Karpas-422 (cell line): ENCODE measurements around the gene CCL14. TPM values are rescaled to one million over a fixed set of nuclear protein-coding genes. Genes with fewer than 3 reads are reported as not detected.
A peak's percentile ranks its signal among the peaks of the same experiment; 100 is the strongest.
"Not testable (repeated sequence)": the region's sequence is repeated elsewhere in the genome, so short reads cannot be mapped to it uniquely, and the experiment has no call there.

Experiments used
- DNase-seq: peaks from one replicate; pipeline ENCODE4 v3.0.0-alpha.2; 2015
- H2AFZ ChIP-seq: fragments of 200-600 bp; sonication (generic); 2 replicates; pipeline ENCODE4 v1.6.1; 2014; ENCODE audit warnings: antibody characterized with exemption, low read length, mixed read lengths
- H3K27ac ChIP-seq: fragments of 200-600 bp; sonication (generic); 2 replicates; pipeline ENCODE4 v1.5.1; 2014; ENCODE audit warnings: mild to moderate bottlenecking, low read length, moderate library complexity
- H3K27me3 ChIP-seq: fragments of 200-600 bp; sonication (generic); 2 replicates; pipeline ENCODE4 v1.6.1; 2014; ENCODE audit warnings: low read length, mixed read lengths
- H3K36me3 ChIP-seq: fragments of 200-600 bp; sonication (generic); 2 replicates; pipeline ENCODE4 v1.6.1; 2014; ENCODE audit warnings: low read length, mixed read lengths; ENCODE audit not compliant: insufficient read depth
- H3K4me1 ChIP-seq: fragments of 200-600 bp; sonication (generic); 2 replicates; pipeline ENCODE4 v1.6.1; 2014; ENCODE audit warnings: mild to moderate bottlenecking, low read length, mixed read lengths
- H3K4me2 ChIP-seq: fragments of 200-600 bp; sonication (generic); 2 replicates; pipeline ENCODE4 v1.6.1; 2014; ENCODE audit warnings: low read length, low read depth, mild to moderate bottlenecking; ENCODE audit not compliant: poor library complexity, severe bottlenecking
- H3K4me3 ChIP-seq: fragments of 200-600 bp; sonication (generic); 2 replicates; pipeline ENCODE4 v1.5.1; 2014; ENCODE audit warnings: mild to moderate bottlenecking, antibody characterized with exemption, low read length, mixed read lengths
- H3K79me2 ChIP-seq: fragments of 200-600 bp; sonication (generic); 2 replicates; pipeline ENCODE4 v1.6.1; 2014; ENCODE audit warnings: mild to moderate bottlenecking, low read length, mixed read lengths
- H3K9ac ChIP-seq: fragments of 200-600 bp; sonication (generic); 2 replicates; pipeline ENCODE4 v1.6.0; 2014; ENCODE audit warnings: low read length
- H3K9me2 ChIP-seq: fragments of 200-600 bp; sonication (generic), shearing (Covaris generic); replicated peaks from 2 replicates; pipeline ENCODE4 v1.6.0; 2014; ENCODE audit warnings: mild to moderate bottlenecking, low read length, moderate library complexity; ENCODE audit not compliant: insufficient read depth
- H3K9me3 ChIP-seq: fragments of 300-700, 200-600 bp; sonication (generic); 2 replicates; pipeline ENCODE4 v1.6.1; 2014; ENCODE audit warnings: low read length, mixed read lengths
- H4K20me1 ChIP-seq: fragments of 200-600 bp; sonication (generic); 2 replicates; pipeline ENCODE4 v1.6.1; 2014; ENCODE audit warnings: mild to moderate bottlenecking, antibody characterized with exemption, low read length, low read depth; ENCODE audit not compliant: insufficient read depth
- total RNA-seq: library from RNA; depleted of rRNA; stranded (reverse); fragments of >200 nt; shearing (Covaris generic); gene quantifications from 2 replicates; pipeline ENCODE4 v1.2.3, GENCODE V29; 2014; ENCODE audit warnings: low replicate concordance

Gene CCL14
- total RNA-seq, 1 experiment from 2014 or later: not detected

DNA sequence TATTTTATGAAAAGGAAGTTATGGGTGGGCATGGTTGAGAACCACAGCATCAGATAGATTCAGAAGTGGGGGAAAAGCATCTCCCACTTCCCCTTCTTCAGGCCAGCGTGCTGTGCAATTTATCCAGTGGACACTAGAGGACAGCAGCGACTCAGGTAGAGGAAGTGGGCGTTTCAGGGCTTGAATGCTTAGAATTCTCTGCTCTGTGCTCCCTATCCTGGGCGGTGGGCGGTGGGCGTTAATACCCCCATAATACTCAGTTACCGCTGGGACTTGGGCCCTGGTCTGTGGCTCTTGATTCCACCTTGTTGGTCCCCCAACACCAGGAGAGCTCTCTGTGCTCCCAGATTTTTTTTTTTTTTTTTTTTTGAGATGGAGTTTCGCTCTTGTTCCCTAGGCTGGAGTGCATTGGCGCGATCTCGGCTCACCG lies 39.4 kb downstream of the CCL14 start:
- H3K36me3 ChIP-seq: no peaks in the 10 kb centered on the region
- H3K9me2 ChIP-seq: no peaks in the 10 kb centered on the region
- no peak overlapping the region for H3K27ac ChIP-seq
- H3K4me3 ChIP-seq: no peak overlapping the region
- no peaks in the 10 kb centered on the region for H4K20me1 ChIP-seq
- no peaks in the 10 kb centered on the region for H3K9me3 ChIP-seq
- peak; percentile 86 for DNase-seq
- H3K79me2 ChIP-seq: no peaks in the 10 kb centered on the region
- no peak overlapping the region for H3K4me2 ChIP-seq
- H3K9ac ChIP-seq: no peak overlapping the region
- H3K27me3 ChIP-seq: no peaks in the 10 kb centered on the region
- H2AFZ ChIP-seq: no peak overlapping the region
- no peaks in the 10 kb centered on the region for H3K4me1 ChIP-seq

GRCh38 chr17:35944151-35944550 lies 42.4 kb downstream of the CCL14 start:
- no peak for DNase-seq
- no peak overlapping the region for H3K4me2 ChIP-seq
- no peaks in the 10 kb centered on the region for H3K9me2 ChIP-seq
- H3K9ac ChIP-seq: no peak overlapping the region
- no peaks in the 10 kb centered on the region for H4K20me1 ChIP-seq
- H3K27ac ChIP-seq: no peak overlapping the region
- no peaks in the 10 kb centered on the region for H3K27me3 ChIP-seq
- H3K4me3 ChIP-seq: no peak overlapping the region
- H2AFZ ChIP-seq: no peak overlapping the region
- H3K79me2 ChIP-seq: no peaks in the 10 kb centered on the region
- no peaks in the 10 kb centered on the region for H3K36me3 ChIP-seq
- H3K4me1 ChIP-seq: no peaks in the 10 kb centered on the region
- H3K9me3 ChIP-seq: no peaks in the 10 kb centered on the region

- no peak within 1 kb of the TSS for H3K4me3 ChIP-seq
- H3K9ac ChIP-seq: no peak within 1 kb of the TSS
- no peaks in the 10 kb centered on the region for H3K79me2 ChIP-seq
- H4K20me1 ChIP-seq: no peaks in the 10 kb centered on the region
- no peaks in the 10 kb centered on the region for H3K27me3 ChIP-seq
- H3K4me1 ChIP-seq: no peaks in the 10 kb centered on the region
- no peaks in the 10 kb centered on the region for H3K9me3 ChIP-seq
- no peak for DNase-seq
- H3K4me2 ChIP-seq: no peak within 1 kb of the TSS
- H3K9me2 ChIP-seq: no peaks in the 10 kb centered on the region
- H3K27ac ChIP-seq: no peak within 1 kb of the TSS
- no peaks in the 10 kb centered on the region for H3K36me3 ChIP-seq
- no peak within 1 kb of the TSS for H2AFZ ChIP-seq
Observed at GRCh38 chr17:35943537-35943936, 43.0 kb downstream of the CCL14 start, which contains the start of gene LYZL6. Gene LYZL6, minus strand, starts transcription at chr17:35943713. Its CDS starts 4,357 bp downstream, at chr17:35939356.

GRCh38 chr17:35942588-35943186 lies 43.8 kb downstream of the CCL14 start:
- no peak overlapping the region for H2AFZ ChIP-seq
- H3K9me3 ChIP-seq: no peaks in the 10 kb centered on the region
- no peaks in the 10 kb centered on the region for H3K36me3 ChIP-seq
- no peak overlapping the region for H3K4me2 ChIP-seq
- no peaks in the 10 kb centered on the region for H3K9me2 ChIP-seq
- no peak overlapping the region for H3K4me3 ChIP-seq
- no peaks in the 10 kb centered on the region for H3K4me1 ChIP-seq
- no peak overlapping the region for H3K9ac ChIP-seq
- H3K79me2 ChIP-seq: no peaks in the 10 kb centered on the region
- DNase-seq: no peak
- no peak overlapping the region for H3K27ac ChIP-seq
- no peaks in the 10 kb centered on the region for H3K27me3 ChIP-seq
- no peaks in the 10 kb centered on the region for H4K20me1 ChIP-seq

DNA sequence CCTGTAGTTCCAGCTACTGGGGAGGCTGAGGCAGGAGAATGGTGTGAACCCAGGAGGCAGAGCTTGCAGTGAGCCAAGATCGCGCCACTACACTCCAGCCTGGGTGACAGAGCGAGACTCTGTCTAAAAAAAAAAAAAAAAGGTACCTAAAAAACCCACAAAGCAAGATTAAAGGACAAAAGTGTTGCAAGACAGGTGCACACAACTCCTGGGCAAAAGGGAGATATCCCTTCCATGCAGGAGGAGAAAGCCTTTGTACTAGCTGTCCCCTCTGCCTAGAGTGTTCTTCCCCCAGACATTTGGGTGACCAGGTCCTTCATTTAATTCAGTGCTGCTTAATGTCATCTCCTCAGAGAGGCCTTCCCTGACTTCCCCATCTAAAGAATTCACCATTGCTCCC lies 48.0 kb downstream of the CCL14 start:
- not testable (repeated sequence) for H3K36me3 ChIP-seq, H4K20me1 ChIP-seq, DNase-seq

DNA sequence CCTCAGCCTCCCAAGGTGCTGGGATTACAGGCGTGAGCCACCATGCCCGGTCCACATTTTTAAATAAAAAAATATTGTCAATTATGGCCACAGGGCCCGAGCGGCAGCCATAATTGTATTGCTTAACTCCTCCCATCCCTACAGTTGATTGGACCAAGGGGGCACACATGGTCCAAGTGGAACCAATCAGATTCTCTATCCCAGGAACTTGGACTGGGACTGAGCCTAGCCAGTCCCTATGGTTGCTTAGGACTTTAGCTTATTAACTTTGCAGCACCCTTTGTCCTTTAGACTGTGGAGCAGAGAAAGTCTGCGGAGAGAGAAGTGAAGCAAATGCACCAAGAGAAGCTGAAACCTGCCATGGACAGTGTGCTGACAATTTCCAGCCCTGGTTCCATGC lies 50.5 kb downstream of the CCL14 start:
- Histone ChIP-seq H3K9me2 (no peaks in the 10 kb centered on the region), H3K27ac (no peak overlapping the region), H2AFZ (peak overlapping the region; percentile 26; the same call in 1 of the 2 replicates), H3K9me3 (no peaks in the 10 kb centered on the region), H3K9ac (no peak overlapping the region), H3K36me3 (no peaks in the 10 kb centered on the region), H3K4me3 (no peak overlapping the region), H3K27me3 (no peaks in the 10 kb centered on the region), H3K4me2 (no peak overlapping the region), H4K20me1 (no peaks in the 10 kb centered on the region), H3K4me1 (peaks cover 1% of the 10 kb centered on the region), H3K79me2 (no peaks in the 10 kb centered on the region)
- peak; percentile 78 for DNase-seq

More for the DNA sequence above, 48.0 kb downstream of the CCL14 start:
- H3K4me1 ChIP-seq, H2AFZ ChIP-seq, H3K9ac ChIP-seq, H3K27me3 ChIP-seq, H3K9me2 ChIP-seq, H3K27ac ChIP-seq, H3K79me2 ChIP-seq, H3K4me2 ChIP-seq, H3K4me3 ChIP-seq, H3K9me3 ChIP-seq: not testable (repeated sequence)

- Histone ChIP-seq H3K4me2 (no peak overlapping the region), H3K27ac (no peak overlapping the region), H3K27me3 (no peaks in the 10 kb centered on the region), H3K4me3 (no peak overlapping the region), H3K4me1 (peaks cover 10% of the 10 kb centered on the region), H3K9me3 (no peaks in the 10 kb centered on the region), H3K36me3 (no peaks in the 10 kb centered on the region), H4K20me1 (no peaks in the 10 kb centered on the region), H3K9ac (no peak overlapping the region), H2AFZ (no peak overlapping the region), H3K79me2 (peaks cover 7% of the 10 kb centered on the region), H3K9me2 (no peaks in the 10 kb centered on the region)
- DNase-seq: no peak
Observed at GRCh38 chr17:35934760-35935159, 51.8 kb downstream of the CCL14 start.
